Mesendoderm (in vitro differentiated cells): ENCODE measurements around the gene PPP1R12C. TPM values are rescaled to one million over a fixed set of nuclear protein-coding genes. Genes with fewer than 3 reads are reported as not detected.

Source experiments
- DNase-seq: peaks from one replicate; pipeline ENCODE4 v3.0.0; 2013
- H2AK5ac ChIP-seq: 2 replicates; pipeline ENCODE4 v1.6.1; 2013; ENCODE audit warnings: low read length, inconsistent platforms
- H2BK120ac ChIP-seq: 2 replicates; pipeline ENCODE4 v1.6.1; 2013; ENCODE audit warnings: low read depth, mild to moderate bottlenecking, low read length, moderate library complexity, mixed read lengths
- H2BK15ac ChIP-seq: replicated peaks from 2 replicates; pipeline ENCODE4 v1.6.1; 2013; ENCODE audit warnings: low read depth, mild to moderate bottlenecking, moderate library complexity
- H2BK5ac ChIP-seq: 2 replicates; pipeline ENCODE4 v1.6.1; 2013; ENCODE audit warnings: low read length, inconsistent platforms
- H3K18ac ChIP-seq: 2 replicates; pipeline ENCODE4 v1.6.1; 2013; ENCODE audit warnings: mild to moderate bottlenecking, low read length, mixed read lengths
- H3K23ac ChIP-seq: one replicate; pipeline ENCODE4 v1.6.1; 2013; ENCODE audit warnings: low read length
- H3K27ac ChIP-seq: 2 replicates; pipeline ENCODE4 v1.5.1; 2013; ENCODE audit warnings: low read depth, mild to moderate bottlenecking, inconsistent platforms, low read length, moderate library complexity
- H3K27me3 ChIP-seq: 2 replicates; pipeline ENCODE4 v1.6.1; 2013; ENCODE audit warnings: low read length, control low read depth, mild to moderate bottlenecking, inconsistent platforms; ENCODE audit not compliant: insufficient read depth, poor library complexity
- H3K36me3 ChIP-seq: 2 replicates; pipeline ENCODE4 v1.6.1; 2013; ENCODE audit warnings: low read length, inconsistent platforms; ENCODE audit not compliant: control insufficient read depth, insufficient read depth
- H3K4ac ChIP-seq: one replicate; pipeline ENCODE4 v1.6.1; 2013; ENCODE audit warnings: low read depth, mild to moderate bottlenecking, low read length, moderate library complexity
- H3K4me1 ChIP-seq: 2 replicates; pipeline ENCODE4 v1.6.1; 2013; ENCODE audit warnings: low read depth, low read length, inconsistent platforms; ENCODE audit not compliant: control insufficient read depth
- H3K4me2 ChIP-seq: 2 replicates; pipeline ENCODE4 v1.6.1; 2013; ENCODE audit warnings: low read length
- H3K4me3 ChIP-seq: 2 replicates; pipeline ENCODE4 v1.5.1; 2013; ENCODE audit warnings: mild to moderate bottlenecking, low read length
- H3K56ac ChIP-seq: one replicate; pipeline ENCODE4 v1.6.1; 2013; ENCODE audit warnings: low read length
- H3K79me1 ChIP-seq: 2 replicates; pipeline ENCODE4 v1.6.1; 2013; ENCODE audit warnings: low read length, inconsistent platforms
- H3K79me2 ChIP-seq: 2 replicates; pipeline ENCODE4 v1.6.1; 2013; ENCODE audit warnings: mild to moderate bottlenecking, low read length; ENCODE audit not compliant: control insufficient read depth, insufficient read depth
- H3K9ac ChIP-seq: 2 replicates; pipeline ENCODE4 v1.6.1; 2013; ENCODE audit warnings: low read length, inconsistent platforms
- H4K5ac ChIP-seq: one replicate; pipeline ENCODE4 v1.6.1; 2013; ENCODE audit warnings: low read length
- H4K8ac ChIP-seq: one replicate; pipeline ENCODE4 v1.6.1; 2013; ENCODE audit warnings: low read depth, mild to moderate bottlenecking, control low read depth, low read length, moderate library complexity
- WGBS: extraction: QIAGEN DNeasy Blood & Tissue Kit; methylation state at CpG from one replicate; pipeline ENCODE4 v1.1.7; 2013; ENCODE audit warnings: low lambda C conversion rate, missing lambda C conversion rate; ENCODE audit not compliant: insufficient coverage; ENCODE audit errors: extremely low coverage; 5-methylcytosine and 5-hydroxymethylcytosine counted together
- small RNA-seq: library from polyadenylated mRNA; stranded (forward); fragments of <200 nt; extraction: miRNeasy Mini kit (QIAGEN cat#:217004); gene quantifications from one replicate; pipeline ENCODE3, GENCODE V24; 2013; ENCODE audit not compliant: insufficient read depth

PPP1R12C gene

GRCh38 chr19:55041627-55042343 lies 75.7 kb downstream of the PPP1R12C start:
- H3K4me2 ChIP-seq: no peak overlapping the region
- no peak for DNase-seq
- no peaks in the 10 kb centered on the region for H3K79me2 ChIP-seq
- WGBS: no CpG with 5 or more reads among the region's 30 CpGs
- no peaks in the 10 kb centered on the region for H3K4me1 ChIP-seq
- no peak overlapping the region for H3K23ac ChIP-seq
- no peak overlapping the region for H2BK120ac ChIP-seq
- no peak overlapping the region for H3K18ac ChIP-seq
- H3K9ac ChIP-seq: no peak overlapping the region
- H3K27me3 ChIP-seq: no peaks in the 10 kb centered on the region
- H3K27ac ChIP-seq: no peak overlapping the region
- H3K36me3 ChIP-seq: peaks cover 3% of the 10 kb centered on the region
- H2AK5ac ChIP-seq: no peak overlapping the region
- no peak overlapping the region for H2BK15ac ChIP-seq
- no peak overlapping the region for H2BK5ac ChIP-seq
- no peak overlapping the region for H3K4me3 ChIP-seq
- no peak overlapping the region for H4K8ac ChIP-seq
- no peak overlapping the region for H3K4ac ChIP-seq
- no peak overlapping the region for H3K56ac ChIP-seq
- peaks cover 2% of the 10 kb centered on the region for H3K79me1 ChIP-seq
- H4K5ac ChIP-seq: no peak overlapping the region

DNA sequence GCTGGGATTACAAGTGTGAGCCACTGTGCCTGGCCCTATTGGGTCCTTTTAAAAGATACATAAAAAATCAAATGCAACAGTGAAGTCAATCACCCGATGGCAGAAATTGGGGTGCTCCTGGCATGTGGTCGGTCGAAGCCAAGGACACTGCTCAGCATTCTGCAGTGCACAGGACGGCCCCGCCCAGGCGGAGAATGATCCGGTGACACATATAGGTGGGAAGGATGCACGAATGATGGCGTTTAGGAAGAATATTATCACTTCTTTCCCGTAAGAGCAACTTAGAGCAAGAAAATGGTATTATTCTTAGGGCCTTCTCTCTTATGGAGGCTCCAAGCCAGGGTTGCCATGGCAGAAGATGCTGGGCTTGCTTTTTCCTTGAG lies 76.2 kb downstream of the PPP1R12C start:
- Histone ChIP-seq H3K56ac (no peak overlapping the region), H2BK15ac (no peak overlapping the region), H4K5ac (no peak overlapping the region), H3K4me3 (no peak overlapping the region), H2AK5ac (no peak overlapping the region), H3K9ac (no peak overlapping the region), H3K27me3 (no peaks in the 10 kb centered on the region), H2BK5ac (no peak overlapping the region), H4K8ac (no peak overlapping the region), H3K4ac (no peak overlapping the region), H3K79me2 (no peaks in the 10 kb centered on the region), H3K4me1 (no peaks in the 10 kb centered on the region), H2BK120ac (no peak overlapping the region), H3K27ac (no peak overlapping the region), H3K79me1 (peaks cover 2% of the 10 kb centered on the region), H3K23ac (no peak overlapping the region), H3K4me2 (no peak overlapping the region), H3K36me3 (peaks cover 3% of the 10 kb centered on the region), H3K18ac (no peak overlapping the region)
- DNase-seq: no peak
- WGBS: no CpG with 5 or more reads among the region's 10 CpGs

Small RNA genes within 50 kb of the gene (small RNA-seq; reads per million reads assigned to genes)
- not detected for gene MIR7975
- gene RF01210: not detected
